Neural progenitor cell (in vitro differentiated cells): Measurements from ENCODE around the gene CCDC201. TPM values are rescaled to one million over a fixed set of nuclear protein-coding genes. Genes with fewer than 3 reads are reported as not detected.
"Not testable (repeated sequence)": the region's sequence is repeated elsewhere in the genome, so short reads cannot be mapped to it uniquely, and the experiment has no call there.

Source experiments
- DNase-seq: peaks from one replicate; pipeline ENCODE4 v3.0.0-alpha.2; 2016; ENCODE audit warnings: low spot score
- H2AFZ ChIP-seq: fragments of 200-600 bp; sonication (generic); replicated peaks from 2 replicates; pipeline ENCODE4 v1.6.1; 2016; ENCODE audit warnings: antibody characterized with exemption
- H3F3A ChIP-seq: fragments of 200-600 bp; sonication (generic); 2 replicates; pipeline ENCODE4 v1.6.1; 2016; ENCODE audit warnings: antibody characterized with exemption, low read depth
- H3K27ac ChIP-seq: fragments of 200-600 bp; sonication (generic); 2 replicates; pipeline ENCODE4 v1.5.1; 2016; ENCODE audit warnings: mild to moderate bottlenecking
- H3K27me3 ChIP-seq: fragments of 200-600 bp; sonication (generic); 2 replicates; pipeline ENCODE4 v1.6.1; 2016; ENCODE audit warnings: mild to moderate bottlenecking, moderate library complexity
- H3K36me3 ChIP-seq: fragments of 200-600 bp; sonication (generic); 2 replicates; pipeline ENCODE4 v1.5.1; 2016
- H3K4me1 ChIP-seq: fragments of 200-600 bp; sonication (generic); 2 replicates; pipeline ENCODE4 v1.6.1; 2016; ENCODE audit warnings: mixed run types
- H3K4me2 ChIP-seq: fragments of 200-600 bp; sonication (generic); 2 replicates; pipeline ENCODE4 v1.6.1; 2016
- H3K4me3 ChIP-seq: fragments of 200-600 bp; sonication (generic); 2 replicates; pipeline ENCODE4 v1.5.1; 2016
- H3K79me2 ChIP-seq: fragments of 200-600 bp; sonication (generic); 2 replicates; pipeline ENCODE4 v1.6.1; 2016; ENCODE audit warnings: low read depth
- H3K9ac ChIP-seq: fragments of 200-600 bp; sonication (generic); 2 replicates; pipeline ENCODE4 v1.6.1; 2016
- H3K9me3 ChIP-seq: fragments of 200-600 bp; sonication (generic); 2 replicates; pipeline ENCODE4 v1.5.1; 2016; ENCODE audit warnings: low read depth
- H4K20me1 ChIP-seq: fragments of 200-600 bp; sonication (generic); 2 replicates; pipeline ENCODE4 v1.6.1; 2016; ENCODE audit warnings: low read depth
- H3K27ac Mint-ChIP-seq: 3 replicates; pipeline ENCODE4 v1.8.0; 2021; ENCODE audit warnings: mixed read lengths
- H3K27me3 Mint-ChIP-seq: 2 replicates; pipeline ENCODE4 v1.8.0; 2022; ENCODE audit warnings: low read depth, mild to moderate bottlenecking, inconsistent platforms, moderate library complexity, mixed read lengths; ENCODE audit not compliant: insufficient read depth
- H3K36me3 Mint-ChIP-seq: 3 replicates; pipeline ENCODE4 v1.8.0; 2021; ENCODE audit warnings: mixed read lengths
- H3K4me1 Mint-ChIP-seq: 3 replicates; pipeline ENCODE4 v1.8.0; 2021; ENCODE audit warnings: mixed read lengths
- H3K4me3 Mint-ChIP-seq: 3 replicates; pipeline ENCODE4 v1.8.0; 2021; ENCODE audit warnings: mild to moderate bottlenecking, moderate library complexity, mixed read lengths
- H3K9me3 Mint-ChIP-seq: 3 replicates; pipeline ENCODE4 v1.8.0; 2020; ENCODE audit warnings: mixed read lengths
- CTCF ChIP-seq: fragments of 200-600 bp; sonication (generic); IDR thresholded peaks from 2 replicates; pipeline ENCODE4 v1.5.1; 2017; ENCODE audit warnings: antibody characterized with exemption, mild to moderate bottlenecking
- EZH2 ChIP-seq: fragments of 200-600 bp; sonication (generic); IDR thresholded peaks from 2 replicates; pipeline ENCODE4 v1.6.1; 2017; ENCODE audit warnings: antibody characterized with exemption, mild to moderate bottlenecking, moderate library complexity
- EZH2phosphoT487 ChIP-seq: fragments of 200-600 bp; sonication (generic); IDR thresholded peaks from 2 replicates; pipeline ENCODE4 v1.6.1; 2017; ENCODE audit warnings: antibody characterized with exemption
- total RNA-seq: library from RNA; depleted of rRNA; stranded (reverse); fragments of >200 nt; gene quantifications from 2 replicates; pipeline ENCODE4 v1.2.3, GENCODE V29; 2015; ENCODE audit warnings: low replicate concordance

CCDC201 gene
- total RNA-seq, 1 donor from 2014 or later, result not detected

- H3K27me3 Mint-ChIP-seq, H3K9me3 Mint-ChIP-seq, H2AFZ ChIP-seq, H3K27ac ChIP-seq, H3K4me3 ChIP-seq, H3K4me3 Mint-ChIP-seq, H3K27ac Mint-ChIP-seq, H3K4me1 Mint-ChIP-seq, H3K4me2 ChIP-seq, H3K27me3 ChIP-seq, H4K20me1 ChIP-seq, H3K36me3 Mint-ChIP-seq, H3K9ac ChIP-seq, H3K4me1 ChIP-seq, H3K79me2 ChIP-seq, H3K36me3 ChIP-seq, H3K9me3 ChIP-seq, DNase-seq, H3F3A ChIP-seq: not testable (repeated sequence)
These were observed 54.1 kb downstream of the CCDC201 start for GRCh38 chr7:45818763-45819162.

GRCh38 chr7:45817913-45818312 is 55.0 kb downstream of the CCDC201 start:
- H3K27me3 Mint-ChIP-seq, H3K4me1 ChIP-seq, H3F3A ChIP-seq, H3K4me3 Mint-ChIP-seq, H3K27me3 ChIP-seq, H3K9ac ChIP-seq, H3K36me3 Mint-ChIP-seq, H3K27ac ChIP-seq, H3K36me3 ChIP-seq, H3K4me1 Mint-ChIP-seq, H3K9me3 ChIP-seq, H3K79me2 ChIP-seq, H3K9me3 Mint-ChIP-seq, H3K4me2 ChIP-seq, H2AFZ ChIP-seq, H3K27ac Mint-ChIP-seq, H4K20me1 ChIP-seq, DNase-seq, H3K4me3 ChIP-seq: not testable (repeated sequence)

GRCh38 chr7:45817016-45817415 is 55.9 kb downstream of the CCDC201 start:
- H3K27me3 Mint-ChIP-seq, H3K4me3 Mint-ChIP-seq, H3K36me3 Mint-ChIP-seq, H3K4me1 ChIP-seq, H3K27ac ChIP-seq, H3K4me3 ChIP-seq, H3K9ac ChIP-seq, H3K9me3 ChIP-seq, H4K20me1 ChIP-seq, H2AFZ ChIP-seq, H3K4me1 Mint-ChIP-seq, H3K9me3 Mint-ChIP-seq, H3K79me2 ChIP-seq, DNase-seq, H3K36me3 ChIP-seq, H3F3A ChIP-seq, H3K4me2 ChIP-seq, H3K27ac Mint-ChIP-seq, H3K27me3 ChIP-seq: not testable (repeated sequence)

GRCh38 chr7:45814216-45815118 is 58.4 kb downstream of the CCDC201 start:
- H3K27me3 ChIP-seq, H3K27me3 Mint-ChIP-seq, H3K9ac ChIP-seq, H3K4me3 Mint-ChIP-seq, H3K4me1 ChIP-seq, H3F3A ChIP-seq, H3K79me2 ChIP-seq, H3K4me1 Mint-ChIP-seq, H3K9me3 Mint-ChIP-seq, H3K27ac ChIP-seq, H3K4me3 ChIP-seq, H3K36me3 ChIP-seq, H3K9me3 ChIP-seq, H3K4me2 ChIP-seq, DNase-seq, H3K27ac Mint-ChIP-seq, H2AFZ ChIP-seq, H3K36me3 Mint-ChIP-seq, H4K20me1 ChIP-seq: not testable (repeated sequence)

GRCh38 chr7:45813771-45814170 is 59.1 kb downstream of the CCDC201 start:
- not testable (repeated sequence) for H3K4me3 Mint-ChIP-seq, H3K36me3 Mint-ChIP-seq, H3K36me3 ChIP-seq, H3K4me1 ChIP-seq, H3K9me3 Mint-ChIP-seq, H2AFZ ChIP-seq, H3K27me3 ChIP-seq, H3K27ac Mint-ChIP-seq, H3F3A ChIP-seq, H3K27ac ChIP-seq, H3K27me3 Mint-ChIP-seq, H3K4me1 Mint-ChIP-seq, H3K4me3 ChIP-seq, H3K9me3 ChIP-seq, H3K79me2 ChIP-seq, H3K4me2 ChIP-seq, H3K9ac ChIP-seq, DNase-seq, H4K20me1 ChIP-seq

GRCh38 chr7:45812946-45813345 is 59.9 kb downstream of the CCDC201 start:
- no peaks in the 10 kb centered on the region for H3K4me1 ChIP-seq
- no peak overlapping the region for H3K4me2 ChIP-seq
- H4K20me1 ChIP-seq, result no peaks in the 10 kb centered on the region
- H3K4me3 ChIP-seq, result no peak overlapping the region
- H2AFZ ChIP-seq, result no peak overlapping the region
- no peaks in the 10 kb centered on the region for H3K36me3 ChIP-seq
- no peak for TF ChIP-seq CTCF
- no peak for TF ChIP-seq EZH2
- TF ChIP-seq EZH2phosphoT487, result no peak
- no peaks in the 10 kb centered on the region for H3K36me3 Mint-ChIP-seq
- H3K4me1 Mint-ChIP-seq, result no peaks in the 10 kb centered on the region
- DNase-seq, result no peak
- H3K79me2 ChIP-seq, result no peaks in the 10 kb centered on the region
- H3K9ac ChIP-seq, result no peak overlapping the region
- no peak overlapping the region for H3K4me3 Mint-ChIP-seq
- no peak overlapping the region for H3K27ac ChIP-seq
- H3K27me3 Mint-ChIP-seq, result no peaks in the 10 kb centered on the region
- no peaks in the 10 kb centered on the region for H3K27me3 ChIP-seq
- no peaks in the 10 kb centered on the region for H3F3A ChIP-seq
- H3K9me3 ChIP-seq, result no peaks in the 10 kb centered on the region
- H3K9me3 Mint-ChIP-seq, result no peaks in the 10 kb centered on the region
- H3K27ac Mint-ChIP-seq, result no peak overlapping the region

GRCh38 chr7:45811652-45812234 is 61.1 kb downstream of the CCDC201 start:
- not testable (repeated sequence) for H3K36me3 ChIP-seq, H3K79me2 ChIP-seq, H3K27me3 Mint-ChIP-seq, H3F3A ChIP-seq, H3K36me3 Mint-ChIP-seq, H3K9me3 ChIP-seq, H3K9ac ChIP-seq, H3K4me1 Mint-ChIP-seq, H3K4me1 ChIP-seq, H3K9me3 Mint-ChIP-seq, DNase-seq, H3K27ac ChIP-seq, H3K4me3 Mint-ChIP-seq, H3K4me2 ChIP-seq, H4K20me1 ChIP-seq, H2AFZ ChIP-seq, H3K4me3 ChIP-seq, H3K27me3 ChIP-seq, H3K27ac Mint-ChIP-seq
